ENCODE results near the gene ACTN1.
"Not testable (repeated sequence)": the region's sequence is repeated elsewhere in the genome, so short reads cannot be mapped to it uniquely, and the experiment has no call there.

The ACTN1 gene

DNA sequence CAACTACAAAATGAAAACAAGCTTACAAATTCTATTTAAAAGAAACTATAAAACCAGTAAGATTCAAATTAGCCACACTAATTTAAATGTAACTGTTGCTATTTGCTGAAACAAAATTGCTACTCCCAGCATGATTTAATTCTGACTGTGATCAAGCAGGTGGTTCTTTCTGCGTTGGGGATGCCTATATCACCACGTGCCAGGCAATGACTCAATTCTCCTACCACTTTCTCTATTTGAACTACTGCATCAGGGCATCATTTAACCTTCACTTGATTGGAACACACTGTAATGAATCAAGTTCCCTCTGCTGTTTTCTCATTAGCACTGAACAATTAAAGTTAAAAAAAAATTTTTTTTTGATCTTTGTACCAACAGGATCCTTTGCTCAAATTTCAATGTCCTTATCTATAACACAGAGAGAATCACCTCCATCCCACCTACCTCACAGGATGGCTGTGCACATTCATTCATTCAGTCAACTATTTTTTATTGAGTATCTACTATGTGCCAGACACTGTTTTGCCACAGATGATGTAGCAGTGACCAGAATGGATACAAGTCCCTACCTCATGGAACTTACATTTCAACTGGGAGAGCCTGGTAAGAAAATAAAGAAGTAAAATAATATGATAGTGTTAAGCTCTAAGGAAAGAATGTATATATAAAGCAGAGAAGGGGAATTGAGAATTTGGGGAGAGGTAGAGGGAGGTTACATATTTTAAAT, 8.0 kb upstream of the ACTN1 start:
- in situ Hi-C loops (cut with MboI; ENCODE audit: low sequenced_read_pairs): no loop called here

DNA sequence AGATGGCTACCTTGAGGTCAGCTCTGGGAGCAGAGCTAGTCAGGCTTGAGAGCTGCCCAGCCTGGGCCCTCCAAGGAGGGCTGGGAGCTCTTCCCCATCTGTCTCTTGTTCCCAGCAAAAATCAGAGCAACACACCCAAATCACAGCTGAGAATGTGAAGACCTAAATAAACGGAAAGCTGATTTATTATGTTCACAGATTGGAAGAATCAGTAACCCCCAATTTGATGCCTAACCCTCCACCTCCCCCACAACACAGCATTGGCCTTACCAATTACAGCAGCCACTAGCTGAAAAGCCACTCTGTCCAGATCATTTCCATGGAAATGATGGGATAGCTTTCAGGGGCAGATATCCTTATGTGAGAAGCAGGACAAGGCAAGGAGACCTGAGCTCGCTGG, 7.1 kb upstream of the ACTN1 start:
- in situ Hi-C loops (cut with MboI; ENCODE audit: low sequenced_read_pairs): no loop called here

DNA sequence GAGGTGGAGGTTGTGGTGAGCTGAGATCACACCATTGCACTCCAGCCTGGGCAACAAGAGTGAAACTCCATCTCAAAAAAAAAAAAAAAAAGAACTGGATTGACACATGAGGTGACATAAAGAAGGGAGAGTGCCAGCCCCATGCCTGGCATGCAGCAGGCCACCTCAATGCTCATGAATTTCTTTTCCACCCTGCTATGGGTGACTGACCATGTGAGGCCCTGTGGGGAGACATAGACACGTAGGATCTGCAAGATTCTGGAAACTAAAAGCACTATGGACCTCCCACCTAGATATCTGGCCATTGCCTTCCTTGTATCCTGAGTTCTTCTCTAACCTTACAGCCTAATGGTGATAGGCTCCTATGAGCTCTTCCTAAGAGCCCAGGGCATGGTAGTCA, 5.6 kb upstream of the ACTN1 start:
- in situ Hi-C loops (cut with MboI; ENCODE audit: low sequenced_read_pairs): no loop called here

DNA sequence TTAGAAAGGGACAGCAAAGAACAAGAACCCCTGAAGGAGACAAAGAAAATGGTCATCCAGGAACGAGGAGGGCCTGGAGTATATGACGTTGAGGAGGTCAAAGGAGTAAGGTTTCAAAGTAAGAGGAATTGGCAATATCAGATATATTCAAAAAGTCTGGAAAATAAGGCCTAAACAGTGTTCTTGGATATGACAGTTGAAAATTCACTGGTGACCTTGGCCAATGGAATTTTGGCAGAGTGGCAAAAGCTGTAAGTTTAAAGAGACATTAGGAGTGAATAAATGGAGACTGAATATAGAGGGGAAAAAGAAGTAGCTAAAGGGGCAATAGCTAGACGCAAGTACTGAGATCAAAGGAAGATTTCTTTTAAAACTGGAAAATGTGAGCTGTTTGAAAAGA, 4.1 kb upstream of the ACTN1 start:
- in situ Hi-C loops (cut with MboI; ENCODE audit: low sequenced_read_pairs): no loop called here

DNA sequence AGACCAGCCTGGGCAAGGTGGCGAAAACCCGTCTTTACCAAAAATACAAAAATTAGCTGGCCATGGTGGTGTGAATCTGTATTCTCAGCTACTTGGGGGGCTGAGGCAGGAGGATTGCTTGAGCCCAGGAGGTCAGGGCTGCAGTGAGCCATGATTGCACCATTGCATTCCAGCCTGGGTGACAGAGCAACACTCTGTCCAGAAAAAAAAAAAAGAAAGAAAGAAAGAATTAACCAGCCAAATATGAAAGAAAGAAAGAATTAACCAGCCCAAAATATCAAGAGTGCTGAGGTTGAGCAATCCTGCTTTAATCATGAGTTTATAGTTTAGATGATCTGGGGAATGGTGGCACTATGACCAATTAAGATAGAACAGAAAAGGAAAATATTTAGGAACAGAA, 3.5 kb upstream of the ACTN1 start:
- in situ Hi-C loops (cut with MboI; ENCODE audit: low sequenced_read_pairs): no loop called here

DNA sequence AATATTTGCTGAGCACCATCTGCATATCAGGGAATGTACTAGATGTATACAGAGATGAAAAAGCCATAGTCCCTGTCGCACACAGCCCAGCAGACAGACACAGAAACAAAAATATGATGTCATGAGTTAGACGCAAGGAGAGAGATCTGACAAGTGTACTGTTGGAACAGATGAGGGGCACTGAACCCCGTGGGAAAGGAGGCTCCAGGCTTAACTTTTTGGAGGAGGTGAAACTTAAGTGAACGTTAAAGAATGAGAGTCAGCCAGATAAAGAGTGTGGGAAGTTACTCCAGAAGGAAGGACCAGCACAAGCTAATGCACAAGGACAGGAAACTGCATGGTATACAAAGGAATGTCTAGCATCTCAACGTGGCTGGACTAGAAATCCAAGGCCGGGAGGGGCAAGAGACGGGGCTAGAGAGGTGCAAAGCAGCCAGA, 2.5 kb upstream of the ACTN1 start:
- in situ Hi-C loops (cut with MboI; ENCODE audit: low sequenced_read_pairs): no loop called here

DNA sequence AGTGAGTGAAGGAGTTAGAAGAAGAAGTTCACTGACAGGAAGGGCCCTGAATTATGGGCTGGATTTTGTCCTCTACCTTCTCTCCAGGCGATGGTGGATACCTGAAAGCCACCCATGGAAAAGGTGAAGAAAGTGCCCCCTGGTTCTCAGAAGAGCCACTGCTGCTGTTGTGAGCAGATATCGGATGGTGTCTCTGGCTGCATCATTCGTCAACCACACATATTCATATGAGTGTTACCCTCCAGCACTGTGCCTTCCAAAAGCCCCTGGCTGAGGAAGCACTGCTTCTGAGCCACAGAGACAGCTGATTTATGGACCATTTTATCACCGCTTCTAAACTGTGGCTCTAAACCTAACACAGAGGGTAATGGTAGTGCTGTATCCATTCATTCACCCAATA, 2.0 kb upstream of the ACTN1 start:
- in situ Hi-C loops (cut with MboI; ENCODE audit: low sequenced_read_pairs): no loop called here

DNA sequence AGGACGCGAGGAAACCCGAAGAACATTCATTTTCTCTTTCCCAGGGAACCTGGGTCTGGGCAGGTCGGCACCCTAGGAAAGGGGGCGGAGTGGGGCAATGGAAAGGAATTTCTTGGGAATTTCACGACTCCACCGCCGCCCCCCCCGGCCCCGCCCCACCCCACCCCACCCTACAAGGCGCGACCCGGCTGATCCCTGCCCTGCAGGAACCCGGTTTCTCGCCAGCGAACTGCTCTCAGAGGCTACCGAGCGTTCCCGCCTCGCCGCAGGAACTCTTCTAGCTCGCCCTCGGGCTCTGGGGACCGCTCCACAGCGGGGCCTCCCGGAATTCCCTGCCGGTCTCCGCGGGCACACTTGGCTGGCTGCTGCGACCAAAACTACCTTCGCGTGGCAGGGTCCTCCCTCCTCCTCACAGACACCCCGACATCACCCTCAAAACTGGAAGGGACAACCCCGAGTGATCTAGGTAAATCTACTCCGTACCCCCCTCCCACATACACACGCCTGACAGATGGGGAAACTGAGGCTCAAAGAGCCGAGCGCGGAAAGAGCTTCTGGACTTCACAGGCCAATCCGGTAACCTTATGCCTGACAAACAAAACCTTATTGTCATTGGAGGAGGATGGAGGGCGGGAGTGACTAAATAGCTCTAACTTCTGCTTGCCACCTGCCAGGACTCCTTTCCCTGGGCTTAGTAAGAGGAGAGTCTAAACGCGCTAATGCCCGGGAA, 785 bp upstream of the ACTN1 start:
- in situ Hi-C loops (cut with MboI; ENCODE audit: low sequenced_read_pairs): no loop called here

DNA sequence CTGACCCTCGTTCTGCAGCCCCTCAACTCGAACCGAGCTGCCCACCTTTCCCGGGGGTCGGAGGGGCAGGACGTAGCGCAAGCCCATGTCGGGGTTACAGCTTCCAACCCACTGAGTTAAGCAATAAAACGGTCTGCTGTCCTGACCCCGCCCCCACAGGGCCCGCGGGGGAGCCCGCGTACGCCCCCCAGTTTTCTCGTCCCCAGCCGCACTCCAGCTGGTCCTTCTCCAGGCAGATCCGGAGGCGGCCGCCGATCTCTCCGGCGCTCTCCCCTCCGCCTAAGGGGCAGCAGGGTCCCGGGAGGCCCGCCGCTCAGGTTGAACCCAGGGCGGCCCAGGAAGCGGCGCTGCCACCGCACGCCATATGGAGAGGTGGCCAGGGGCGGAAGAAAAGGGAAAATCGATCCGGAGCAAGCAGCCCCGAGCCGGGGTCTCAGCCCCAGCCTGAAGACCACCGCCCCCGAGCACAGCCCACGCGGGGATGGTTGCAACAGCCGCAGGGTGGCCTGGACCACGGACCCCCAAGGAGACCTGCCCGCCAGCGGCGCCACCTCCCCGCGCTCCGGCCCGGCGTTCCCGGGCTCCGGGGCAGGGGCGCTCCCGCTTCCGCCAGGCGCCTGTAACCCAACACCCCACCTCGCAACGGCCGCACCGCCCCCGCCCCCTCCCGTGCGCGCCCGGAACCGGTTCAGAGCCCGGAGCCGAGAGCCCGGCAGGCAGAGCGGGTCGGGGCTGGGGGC, 760 bp downstream of the ACTN1 start:
- in situ Hi-C loops (cut with MboI; ENCODE audit: low sequenced_read_pairs): no loop called here

DNA sequence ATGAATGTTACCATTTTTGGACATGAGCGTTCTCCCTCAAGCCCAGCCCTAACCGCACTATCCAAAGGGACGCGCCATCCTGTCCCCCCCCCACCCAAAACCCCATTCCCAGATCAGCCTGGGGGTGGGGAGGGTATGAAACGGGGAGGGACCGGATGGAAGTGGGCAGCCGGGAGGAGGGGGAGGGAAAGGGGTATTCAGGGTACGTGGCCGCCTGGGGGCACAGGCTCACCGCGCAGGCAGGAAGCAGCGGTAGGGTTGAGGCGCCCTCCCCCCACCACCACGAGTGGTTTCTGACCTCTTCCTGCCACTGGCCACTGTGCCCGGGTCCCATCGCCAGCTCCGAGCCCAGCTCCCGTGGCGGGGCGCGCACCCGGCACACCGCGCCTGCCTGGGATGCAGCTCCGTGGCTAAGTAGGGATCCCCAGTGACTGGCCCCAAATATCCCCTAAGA, 1.4 kb downstream of the ACTN1 start:
- in situ Hi-C loops (cut with MboI; ENCODE audit: low sequenced_read_pairs): no loop called here

DNA sequence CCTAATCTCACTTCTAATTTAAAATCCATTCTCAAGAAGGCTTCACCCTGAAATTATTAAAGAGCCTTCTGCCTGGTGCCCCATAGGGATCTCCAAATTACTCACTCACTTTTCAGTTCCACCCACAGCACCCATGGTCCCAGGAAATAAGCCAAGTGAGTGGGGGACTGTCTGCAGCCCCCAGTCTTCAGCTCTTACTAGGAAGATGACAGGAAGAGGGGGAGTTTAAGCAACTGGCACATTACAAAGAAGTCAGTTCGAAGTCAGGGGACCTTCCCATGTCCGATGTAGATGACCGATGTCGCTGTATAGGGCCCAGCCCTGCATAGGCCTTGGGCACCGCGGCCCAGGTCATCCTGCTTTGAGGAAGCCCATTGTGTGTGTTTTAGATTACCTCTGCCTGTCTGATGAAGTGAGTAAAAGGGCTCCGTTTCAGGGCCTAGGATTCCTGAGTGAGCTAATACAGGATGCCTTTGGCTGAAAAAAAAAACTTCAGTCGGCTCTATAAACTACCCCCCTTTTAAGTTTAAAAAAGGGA, 1.9 kb downstream of the ACTN1 start:
- in situ Hi-C loops (cut with MboI; ENCODE audit: low sequenced_read_pairs): no loop called here

DNA sequence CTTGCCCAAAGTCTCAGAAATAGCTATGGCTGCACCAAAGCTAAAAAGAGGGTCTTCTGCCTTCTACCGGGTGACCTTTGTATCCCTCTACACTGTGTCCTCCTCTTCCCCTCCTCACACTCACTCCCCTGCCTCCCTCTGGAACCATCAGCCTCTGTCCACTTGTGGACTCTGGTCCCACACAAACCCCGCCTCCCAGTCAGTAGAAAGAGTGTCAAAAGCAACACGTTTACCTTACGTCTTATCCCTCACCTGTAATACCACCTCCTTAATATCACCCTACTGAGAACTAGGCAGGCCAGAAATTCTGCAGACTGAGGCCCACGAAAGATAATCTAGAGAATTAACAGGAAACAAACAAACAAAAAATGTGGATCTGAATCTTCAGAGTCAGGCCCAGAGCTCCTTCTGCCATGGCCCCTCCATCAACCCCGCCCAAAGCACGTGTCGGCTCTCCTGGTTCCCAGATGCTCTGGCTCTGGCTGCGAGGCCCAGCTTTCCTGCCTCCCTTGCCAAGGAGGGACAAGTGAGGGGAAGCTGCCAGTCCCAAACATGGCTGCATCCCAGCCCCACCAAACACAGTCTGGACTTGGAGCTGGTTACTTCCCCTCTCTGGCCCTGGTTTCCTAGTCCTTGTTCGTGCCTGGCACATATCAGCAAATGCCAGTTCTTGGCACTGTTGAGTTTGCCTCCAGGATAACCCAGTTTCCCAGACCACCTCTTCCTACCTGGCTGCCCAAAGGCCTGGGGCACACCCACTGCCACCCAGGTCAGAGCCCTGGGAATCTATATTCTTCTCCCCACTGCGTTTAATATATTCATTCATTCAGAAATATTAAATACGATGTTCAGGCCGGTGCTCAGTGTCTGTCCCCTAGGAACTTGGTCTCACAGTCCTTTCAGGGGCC, 2.7 kb downstream of the ACTN1 start:
- in situ Hi-C loops (cut with MboI; ENCODE audit: low sequenced_read_pairs): no loop called here

DNA sequence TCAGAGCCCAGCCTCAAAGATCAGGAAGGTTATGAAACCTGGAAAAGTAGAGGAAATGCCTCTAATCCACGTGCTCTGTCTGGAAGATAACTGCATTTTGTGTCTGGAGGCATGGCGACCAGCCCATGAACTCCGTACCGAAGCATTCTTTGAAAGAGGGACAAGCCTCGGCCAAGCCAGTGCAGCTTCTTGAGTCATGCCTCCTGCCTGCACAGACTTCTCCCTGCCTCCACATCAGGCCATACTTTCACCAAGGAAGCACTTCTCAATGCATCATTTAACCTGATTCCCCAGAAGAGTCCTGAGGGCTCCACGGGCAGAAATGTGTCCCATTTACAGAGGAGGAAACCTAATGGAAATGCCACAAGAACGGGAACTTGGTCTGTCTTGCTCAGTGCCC, 3.4 kb downstream of the ACTN1 start:
- in situ Hi-C loops (cut with MboI; ENCODE audit: low sequenced_read_pairs): no loop called here

DNA sequence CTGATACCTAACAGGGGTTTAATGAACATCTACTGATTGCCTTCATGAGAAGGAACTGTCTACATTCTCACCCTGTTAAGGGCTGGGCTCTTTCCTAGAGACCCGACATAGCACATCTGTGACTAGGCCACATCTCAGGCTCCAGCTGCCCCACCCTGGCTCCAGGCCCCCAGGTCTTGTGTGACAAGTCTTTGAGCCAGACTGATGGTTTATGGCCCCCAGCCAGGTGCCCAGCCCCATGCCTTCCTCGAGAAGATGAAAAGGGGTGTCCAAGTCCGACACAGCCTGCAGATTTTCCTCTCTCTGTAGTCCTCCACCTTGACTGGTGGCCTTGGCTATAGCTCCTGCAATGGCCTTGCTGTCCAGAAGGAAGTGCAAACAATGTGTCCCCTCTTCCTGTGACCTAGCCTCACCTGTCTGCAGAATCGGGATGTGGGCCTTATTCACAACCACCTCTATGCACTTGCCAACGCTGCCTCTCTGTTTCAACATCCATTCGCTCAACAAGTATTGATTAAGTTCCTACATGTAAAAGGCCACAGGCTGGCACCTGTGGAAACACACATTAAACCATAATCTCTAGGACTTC, 4.2 kb downstream of the ACTN1 start:
- in situ Hi-C loops (cut with MboI; ENCODE audit: low sequenced_read_pairs): no loop called here

DNA sequence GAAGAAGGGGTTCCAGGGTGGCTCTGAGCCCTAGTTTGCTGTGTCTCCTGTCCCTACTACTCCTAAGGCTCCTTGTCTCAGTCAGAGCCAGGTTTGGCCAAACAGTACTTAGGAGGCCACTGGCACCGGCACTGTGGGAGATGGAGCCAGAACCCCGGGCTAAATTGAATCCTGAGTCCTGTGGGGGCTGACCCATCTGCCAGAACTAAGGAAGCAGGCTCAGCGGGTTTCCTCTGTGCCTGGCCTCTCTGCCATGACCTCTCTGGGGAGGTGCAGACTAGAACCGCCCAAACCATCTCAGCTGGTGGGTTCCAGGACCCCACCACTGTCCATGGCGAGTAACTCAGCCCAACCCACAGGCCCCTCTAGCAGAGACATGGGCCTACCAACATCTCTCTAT, 5.5 kb downstream of the ACTN1 start:
- in situ Hi-C loops (cut with MboI; ENCODE audit: low sequenced_read_pairs): no loop called here

DNA sequence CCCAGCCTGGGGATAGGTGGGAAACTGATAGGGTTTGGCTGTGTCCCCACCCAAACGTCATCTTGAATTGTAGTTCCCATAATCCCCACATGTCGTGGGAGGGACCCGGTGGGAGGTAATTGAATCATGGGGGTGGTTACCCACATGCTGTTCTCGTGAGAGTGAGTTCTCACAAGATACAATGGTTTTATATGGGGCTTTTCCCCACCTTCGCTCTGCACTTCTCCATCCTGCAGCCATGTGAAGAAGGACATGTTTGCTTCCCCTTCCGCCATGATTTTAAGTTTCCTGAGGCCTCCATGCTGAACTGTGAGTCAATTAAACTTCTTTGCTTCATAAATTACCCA, 5.9 kb downstream of the ACTN1 start:
- in situ Hi-C loops (cut with MboI; ENCODE audit: low sequenced_read_pairs): not testable (repeated sequence)

DNA sequence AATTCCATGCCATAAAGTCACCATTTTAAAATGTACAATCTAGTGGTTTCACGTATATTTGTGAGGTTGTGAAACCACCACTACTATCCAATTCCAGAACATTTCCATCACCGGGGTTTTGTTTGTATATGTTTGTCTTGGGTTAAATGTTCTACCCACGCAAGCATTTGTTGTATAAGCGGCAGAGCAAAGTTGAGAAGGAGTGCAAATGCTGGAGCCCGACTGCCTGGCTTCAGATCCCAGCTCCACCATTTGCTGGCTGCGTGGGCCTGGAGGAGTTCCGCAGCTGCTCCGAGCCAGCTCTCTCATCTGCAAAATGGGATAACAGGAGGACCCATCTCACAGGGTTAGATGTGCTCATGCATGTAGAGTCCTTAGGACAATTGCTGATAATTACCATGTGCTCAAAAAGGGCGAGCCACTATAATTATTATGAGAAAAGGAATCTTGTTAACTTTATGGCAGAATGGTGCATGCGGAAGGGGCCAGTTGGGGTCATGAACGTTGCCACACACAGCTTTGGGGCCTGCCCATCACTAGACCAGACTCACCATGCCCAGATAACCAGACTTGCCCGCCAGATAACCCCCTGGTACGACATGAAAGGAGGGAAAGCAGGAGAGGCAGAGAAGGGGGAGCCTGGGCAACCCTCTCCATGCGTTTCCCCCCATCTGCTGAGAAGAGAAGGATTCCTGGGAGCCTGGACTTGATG, 6.4 kb downstream of the ACTN1 start:
- in situ Hi-C loops (cut with MboI; ENCODE audit: low sequenced_read_pairs): no loop called here

DNA sequence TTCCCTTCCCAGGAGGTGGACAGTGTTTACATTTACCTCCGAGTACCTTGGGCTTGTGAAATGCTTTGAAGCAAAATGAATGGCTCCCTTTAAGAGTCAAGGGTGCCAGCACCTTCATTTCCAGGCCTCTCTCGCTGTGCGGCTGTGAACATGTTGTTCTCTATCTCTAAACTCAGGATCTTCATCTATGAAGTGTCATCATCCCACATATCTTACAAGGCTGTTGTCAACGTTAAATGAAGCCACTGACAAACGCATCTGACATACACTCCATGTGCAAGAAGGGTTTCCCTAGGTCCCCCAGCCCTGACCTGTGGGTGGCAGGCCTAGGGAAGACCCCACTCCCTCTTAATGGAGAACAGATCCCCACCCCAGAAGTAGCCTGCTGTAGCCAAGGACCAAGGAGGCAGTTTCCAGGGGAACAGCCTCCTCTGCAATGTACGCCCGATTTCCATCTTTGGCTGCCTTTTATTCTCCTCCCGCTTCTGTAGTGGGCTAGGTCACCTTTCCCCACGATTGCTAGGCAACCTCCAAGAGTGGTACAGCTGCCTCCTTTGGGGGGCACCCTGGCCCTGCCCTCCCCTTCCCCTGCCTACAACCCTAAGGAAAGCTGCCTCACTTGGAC, 7.6 kb downstream of the ACTN1 start:
- in situ Hi-C loops (cut with MboI; ENCODE audit: low sequenced_read_pairs): no loop called here

DNA sequence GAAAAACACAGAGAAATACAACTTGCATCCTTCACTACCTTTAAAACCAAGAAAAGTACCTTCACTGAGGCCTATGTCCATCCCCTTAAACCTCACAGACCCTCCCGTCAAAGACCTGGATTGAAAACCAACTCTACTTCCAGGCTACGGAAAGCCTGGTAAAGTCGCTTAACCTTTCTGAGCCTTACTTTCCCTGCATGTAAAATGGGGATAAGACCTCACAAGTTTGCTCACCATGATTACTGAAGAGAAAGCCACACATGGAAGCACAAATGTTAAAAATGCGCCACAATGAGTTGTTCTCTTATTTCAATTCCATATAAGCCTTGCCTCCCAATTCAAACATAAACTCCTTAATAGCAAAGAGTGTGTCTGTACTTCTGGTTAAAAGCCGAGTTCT, 8.4 kb downstream of the ACTN1 start:
- in situ Hi-C loops (cut with MboI; ENCODE audit: low sequenced_read_pairs): no loop called here

All from hTERT RPE-1 (cell line).